Panc1 (cell line): ENCODE measurements around the gene HJURP. TPM values are rescaled to one million over a fixed set of nuclear protein-coding genes. Genes with fewer than 3 reads are reported as not detected.

Experiments
- ATAC-seq: fragments of 200-7000 bp; cut with Tn5 transposase; 2 replicates; pipeline ENCODE4 v1.9.1; 2020; ENCODE audit warnings: mild to moderate bottlenecking, moderate library complexity
- BruUV-seq: library from RNA; stranded (reverse); fragments of 400-500 nt; replicated peaks from 2 replicates; lab custom pipeline; 2021; lab: Mats Ljungman, UMichigan
- CTCF ChIA-PET: fragments of 300-600 bp; sonication (Branson Sonifier 250); formaldehyde crosslinking; loops from one replicate; lab custom pipeline; 2022; ENCODE audit warnings: antibody characterized with exemption; lab: Charles Lee
- POLR2A ChIA-PET: fragments of 300-600 bp; sonication (Branson Sonifier 250); formaldehyde crosslinking; loops from one replicate; lab custom pipeline; 2022; ENCODE audit warnings: antibody characterized with exemption; lab: Charles Lee
- DNase-seq: peaks from one replicate; pipeline ENCODE4 v3.0.0-alpha.2; 2010; ENCODE audit warnings: low read depth, low spot score
- H3K27ac ChIP-seq: 2 replicates; pipeline ENCODE4 v1.5.1; 2011; ENCODE audit warnings: mild to moderate bottlenecking, low read length, inconsistent platforms
- H3K27me3 ChIP-seq: fragments of 200-500 bp; sonication (Bioruptor generic); 2 replicates; pipeline ENCODE4 v1.6.0; 2014; ENCODE audit warnings: low read length, inconsistent platforms; ENCODE audit not compliant: control insufficient read depth, insufficient read depth
- H3K36me3 ChIP-seq: fragments of 200-500 bp; sonication (Bioruptor generic); 2 replicates; pipeline ENCODE4 v1.5.1; 2014; ENCODE audit warnings: inconsistent platforms, mild to moderate bottlenecking, low read length, moderate library complexity; ENCODE audit not compliant: control insufficient read depth, insufficient read depth
- H3K4me1 ChIP-seq: 2 replicates; pipeline ENCODE4 v1.5.1; 2011; ENCODE audit warnings: inconsistent platforms, mild to moderate bottlenecking, low read length, moderate library complexity; ENCODE audit not compliant: control insufficient read depth, insufficient read depth
- H3K4me3 ChIP-seq, 2 experiments: 2 replicates each; pipeline ENCODE4 v1.5.1; 2011 to 2012; ENCODE audit warnings: low read depth in 2 of 2, low read length in 2 of 2, mild to moderate bottlenecking in 2 of 2, inconsistent platforms in 1 of 2, moderate library complexity in 1 of 2
- H3K9me3 ChIP-seq: fragments of 200-500 bp; sonication (Bioruptor generic); 2 replicates; pipeline ENCODE4 v1.5.1; 2014; ENCODE audit warnings: low read depth, mild to moderate bottlenecking, inconsistent platforms, low read length, moderate library complexity; ENCODE audit not compliant: control insufficient read depth, insufficient read depth
- CTCF ChIP-seq: fragments of 450-650 bp; IDR thresholded peaks from 2 replicates; pipeline ENCODE4 v1.5.1; 2017; ENCODE audit warnings: mild to moderate bottlenecking
- POLR2AphosphoS5 ChIP-seq: IDR thresholded peaks from 2 replicates; pipeline ENCODE4 v1.6.1; 2012; ENCODE audit warnings: mild to moderate bottlenecking, low read depth, low read length, moderate library complexity
- REST ChIP-seq, 2 experiments: IDR thresholded peaks; 2 replicates each; pipeline ENCODE4 v1.6.1; 2011 to 2012; ENCODE audit warnings: low read depth in 2 of 2, control low read depth in 1 of 2, low read length in 1 of 2, mild to moderate bottlenecking in 1 of 2, moderate library complexity in 1 of 2; ENCODE audit not compliant: insufficient read depth in 1 of 2
- SIN3A ChIP-seq: IDR thresholded peaks from 2 replicates; pipeline ENCODE4 v1.6.1; 2012; ENCODE audit warnings: low read depth, mild to moderate bottlenecking, low read length, moderate library complexity, borderline replicate concordance; ENCODE audit not compliant: insufficient read depth
- TCF7L2 ChIP-seq: IDR thresholded peaks from 2 replicates; pipeline ENCODE4 v1.6.1; 2011; ENCODE audit warnings: mild to moderate bottlenecking, low read depth, low read length, inconsistent platforms
- in situ Hi-C: cut with HindIII; loops from 2 replicates; pipeline ENCODE4 v1.10.0; 2016; ENCODE audit warnings: low sequenced_read_pairs, low pct_unique_long_range_greater_than_20kb
- intact Hi-C: fragments of 100-400 bp; cut with micrococcal nuclease; formaldehyde crosslinking; loops from one replicate; pipeline ENCODE4 v1.10.0; 2022; ENCODE audit not compliant: unreplicated experiment
- total RNA-seq: library from RNA; stranded (reverse); gene quantifications from one replicate; pipeline ENCODE4 v1.2.1, GENCODE V29; 2021; ENCODE audit not compliant: unreplicated experiment

Gene HJURP
- total RNA-seq, 1 experiment from 2014 or later = 87.0 TPM

DNA sequence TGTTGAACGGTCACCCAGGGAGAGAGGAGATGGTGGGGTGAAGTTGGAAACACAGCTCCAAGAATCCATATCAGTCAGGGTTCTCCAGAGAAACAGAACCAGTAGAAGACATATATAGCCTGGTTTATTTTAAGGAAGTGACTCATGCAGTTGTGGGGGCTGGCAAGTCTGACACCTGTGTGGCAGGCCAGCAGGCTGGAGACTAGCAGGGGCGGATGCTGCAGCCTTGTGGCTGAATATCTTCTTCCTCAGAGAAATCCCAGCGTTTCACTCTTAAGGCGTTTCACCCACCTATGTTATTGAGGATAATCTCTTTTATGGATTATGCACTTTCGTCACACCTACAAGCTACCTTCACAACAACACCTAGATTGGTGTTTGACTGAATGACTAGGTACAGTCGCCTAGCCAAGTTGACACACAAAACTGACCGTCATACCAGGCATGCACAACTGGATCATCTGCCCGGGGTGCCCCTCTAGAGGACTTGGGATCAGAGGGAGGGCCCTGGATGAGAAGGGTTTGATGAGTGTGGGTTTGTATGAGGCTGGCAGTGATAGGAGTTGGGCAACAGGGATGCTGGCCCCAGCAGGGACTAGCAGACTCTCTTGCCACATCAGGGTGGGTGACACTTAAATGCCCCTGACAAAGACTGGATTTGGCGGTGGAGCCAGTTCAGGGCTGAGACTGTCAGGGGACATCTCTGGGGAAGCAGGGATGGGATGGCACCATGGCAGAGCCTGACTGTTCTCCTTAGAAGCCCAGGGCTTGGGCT is 52.8 kb downstream of the HJURP start:
- TF ChIP-seq SIN3A (no peak), TCF7L2 (no peak), POLR2AphosphoS5 (no peak)
- intact Hi-C loops (no loop called here), in situ Hi-C loops (no loop called here)
- ChIA-PET CTCF (no interaction called here), POLR2A (no interaction called here)
- BruUV-seq = no TSS peak
- Histone ChIP-seq H3K4me3 (no peak overlapping the region), H3K36me3 (no peaks in the 10 kb centered on the region), H3K9me3 (no peaks in the 10 kb centered on the region), H3K27ac (no peak overlapping the region), H3K27me3 (no peaks in the 10 kb centered on the region; the same call in 1 of the 2 replicates), H3K4me1 (no peaks in the 10 kb centered on the region)
- DNase-seq (no peak), ATAC-seq (no peak; the same call in 1 of the 2 replicates)

DNA sequence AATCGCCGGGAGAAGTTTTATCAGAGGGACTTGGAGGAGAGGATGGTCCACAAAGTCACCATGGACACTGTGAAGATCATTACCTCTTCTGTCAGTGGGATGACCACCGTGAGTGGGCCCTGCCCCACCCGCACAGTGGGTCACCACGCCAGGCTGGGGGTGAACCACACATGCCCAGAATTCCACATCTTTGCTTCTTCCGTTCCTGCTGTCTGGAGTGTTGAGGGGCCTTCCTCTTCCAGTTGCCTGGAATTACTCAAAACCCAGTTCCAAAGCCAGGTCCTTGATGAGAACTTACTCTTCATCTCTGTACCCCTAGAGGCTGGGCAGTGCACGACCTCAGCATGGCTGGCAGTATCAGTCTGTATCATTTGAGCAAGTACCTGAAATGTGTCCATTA is 54.1 kb downstream of the HJURP start:
- intact Hi-C loops (no loop called here), in situ Hi-C loops (no loop called here)
- ATAC-seq = no peak
- TF ChIP-seq CTCF (no peak), REST (IDR thresholded peaks at IDR 0.05; ENCODE audit: insufficient read depth in 1 of 2, low read depth in 2 of 2, low read length in 1 of 2) (no peak), SIN3A (no peak), TCF7L2 (no peak), POLR2AphosphoS5 (no peak)
- ChIA-PET CTCF (no interaction called here), POLR2A (no interaction called here)
- Histone ChIP-seq H3K27ac (no peak overlapping the region), H3K36me3 (no peaks in the 10 kb centered on the region), H3K27me3 (no peaks in the 10 kb centered on the region), H3K4me3 (no peak overlapping the region), H3K9me3 (no peaks in the 10 kb centered on the region), H3K4me1 (no peaks in the 10 kb centered on the region)
- DNase-seq = no peak
- no TSS peak for BruUV-seq

GRCh38 chr2:233799716-233800115 is 54.6 kb downstream of the HJURP start:
- Histone ChIP-seq H3K4me1 (no peaks in the 10 kb centered on the region), H3K36me3 (no peaks in the 10 kb centered on the region), H3K27ac (no peak overlapping the region), H3K27me3 (no peaks in the 10 kb centered on the region), H3K4me3 (no peak overlapping the region), H3K9me3 (no peaks in the 10 kb centered on the region)
- CTCF ChIA-PET = no interaction called here
- BruUV-seq = no TSS peak
- TF ChIP-seq CTCF (no peak), POLR2AphosphoS5 (no peak), TCF7L2 (no peak), SIN3A (no peak), REST (IDR thresholded peaks at IDR 0.05; ENCODE audit: insufficient read depth in 1 of 2, low read depth in 2 of 2, low read length in 1 of 2) (no peak)
- in situ Hi-C loops = no loop called here
- POLR2A ChIA-PET = no interaction called here
- ATAC-seq = no peak
- DNase-seq = no peak
- intact Hi-C loops = no loop called here
